GM20000 (cell line): Measurements from ENCODE around the gene GNL3.
A peak's percentile ranks its signal among the peaks of the same experiment; 100 is the strongest.

Source experiments
- DNase-seq: peaks from one replicate; pipeline ENCODE4 v3.0.0; 2012; ENCODE audit warnings: low spot score
- CTCF ChIP-seq: IDR thresholded peaks from 2 replicates; pipeline ENCODE4 v1.5.1; 2012; ENCODE audit warnings: mild to moderate bottlenecking, control low read depth; ENCODE audit errors: extremely low read depth, missing control alignments

GNL3 gene

GRCh38 chr3:52733256-52733891, 47.5 kb downstream of the GNL3 start:
- TF ChIP-seq CTCF: no peak
- no peak for DNase-seq

- no peak for DNase-seq
- no peak for TF ChIP-seq CTCF
Observed at GRCh38 chr3:52739730-52740129, 53.9 kb downstream of the GNL3 start.

- DNase-seq: peak; percentile 58
- TF ChIP-seq CTCF: peak; percentile 35
Observed at GRCh38 chr3:52742418-52743041, 56.7 kb downstream of the GNL3 start.

GRCh38 chr3:52743152-52743551, 57.3 kb downstream of the GNL3 start:
- DNase-seq: no peak
- no peak for TF ChIP-seq CTCF

- no peak for TF ChIP-seq CTCF
- no peak for DNase-seq
Observed at GRCh38 chr3:52743721-52744120, 57.9 kb downstream of the GNL3 start.
